OCI-LY1 (cell line): ENCODE measurements around the gene IRF2.
A peak's percentile ranks its signal among the peaks of the same experiment; 100 is the strongest.

Experiments
- H2AFZ ChIP-seq: fragments of 200-600 bp; sonication (generic), shearing (Covaris generic); 2 replicates; pipeline ENCODE4 v1.6.0; 2014; ENCODE audit warnings: antibody characterized with exemption, mild to moderate bottlenecking, low read length
- H3F3A ChIP-seq: fragments of 200-600 bp; sonication (generic), shearing (Covaris generic); 2 replicates; pipeline ENCODE4 v1.6.0; 2014; ENCODE audit warnings: mild to moderate bottlenecking, antibody characterized with exemption, low read length, moderate library complexity; ENCODE audit not compliant: insufficient read depth
- H3K27ac ChIP-seq: fragments of 200-600 bp; sonication (generic); 2 replicates; pipeline ENCODE4 v1.5.1; 2014; ENCODE audit warnings: low read length, mixed run types, mild to moderate bottlenecking, low read depth; ENCODE audit not compliant: poor library complexity, severe bottlenecking
- H3K27me3 ChIP-seq: fragments of 200-600 bp; sonication (generic); 2 replicates; pipeline ENCODE4 v1.6.0; 2014; ENCODE audit warnings: antibody characterized with exemption, mild to moderate bottlenecking, low read length, moderate library complexity; ENCODE audit not compliant: insufficient read depth
- H3K36me3 ChIP-seq: fragments of 200-600 bp; sonication (generic); 2 replicates; pipeline ENCODE4 v1.6.1; 2014; ENCODE audit warnings: mild to moderate bottlenecking, antibody characterized with exemption, low read length, moderate library complexity, mixed read lengths; ENCODE audit not compliant: insufficient read depth
- H3K4me1 ChIP-seq: fragments of 200-600 bp; sonication (generic); 2 replicates; pipeline ENCODE4 v1.5.1; 2014; ENCODE audit warnings: mild to moderate bottlenecking, low read length, moderate library complexity; ENCODE audit not compliant: insufficient read depth, severe bottlenecking
- H3K4me2 ChIP-seq: fragments of 200-600 bp; sonication (generic), shearing (Covaris generic); 2 replicates; pipeline ENCODE4 v1.6.1; 2014; ENCODE audit warnings: low read length
- H3K4me3 ChIP-seq: fragments of 200-600 bp; sonication (generic); 2 replicates; pipeline ENCODE4 v1.5.1; 2014; ENCODE audit warnings: low read length, low read depth, mild to moderate bottlenecking, mixed read lengths; ENCODE audit not compliant: poor library complexity, severe bottlenecking
- H3K79me2 ChIP-seq: fragments of 200-600 bp; shearing (Covaris generic); 2 replicates; pipeline ENCODE4 v1.6.1; 2016; ENCODE audit warnings: mixed run types, low read length, mixed read lengths; ENCODE audit not compliant: insufficient read depth
- H3K9ac ChIP-seq: fragments of 200-600 bp; sonication (generic), shearing (Covaris generic); 2 replicates; pipeline ENCODE4 v1.6.1; 2014; ENCODE audit warnings: mild to moderate bottlenecking, low read length, mixed read lengths
- H3K9me2 ChIP-seq: fragments of 200-600 bp; sonication (generic), shearing (Covaris generic); 2 replicates; pipeline ENCODE4 v1.6.1; 2014; ENCODE audit warnings: low read depth, mild to moderate bottlenecking, low read length, mixed read lengths
- H3K9me3 ChIP-seq: fragments of 200-600 bp; shearing (Covaris generic); 2 replicates; pipeline ENCODE4 v1.6.1; 2014; ENCODE audit warnings: low read length, mixed read lengths
- H4K20me1 ChIP-seq: fragments of 200-600 bp; sonication (generic), shearing (Covaris generic); 2 replicates; pipeline ENCODE4 v1.6.0; 2016; ENCODE audit warnings: mild to moderate bottlenecking, low read length; ENCODE audit not compliant: insufficient read depth
- EZH2 ChIP-seq: fragments of 200-600 bp; sonication (generic), shearing (Covaris generic); IDR thresholded peaks from 2 replicates; pipeline ENCODE4 v1.8.0; 2017; ENCODE audit warnings: borderline replicate concordance, mixed run types, mild to moderate bottlenecking, antibody characterized with exemption, low read length, moderate library complexity, mixed read lengths
- TF ChIP-seq, protein P1 (sequence below): fragments of 200-600 bp; sonication (generic), shearing (Covaris generic); IDR thresholded peaks from 2 replicates; pipeline ENCODE4 v1.5.1; 2017; ENCODE audit warnings: mild to moderate bottlenecking, antibody characterized with exemption, low read length, moderate library complexity, mixed read lengths

The IRF2 gene

DNA sequence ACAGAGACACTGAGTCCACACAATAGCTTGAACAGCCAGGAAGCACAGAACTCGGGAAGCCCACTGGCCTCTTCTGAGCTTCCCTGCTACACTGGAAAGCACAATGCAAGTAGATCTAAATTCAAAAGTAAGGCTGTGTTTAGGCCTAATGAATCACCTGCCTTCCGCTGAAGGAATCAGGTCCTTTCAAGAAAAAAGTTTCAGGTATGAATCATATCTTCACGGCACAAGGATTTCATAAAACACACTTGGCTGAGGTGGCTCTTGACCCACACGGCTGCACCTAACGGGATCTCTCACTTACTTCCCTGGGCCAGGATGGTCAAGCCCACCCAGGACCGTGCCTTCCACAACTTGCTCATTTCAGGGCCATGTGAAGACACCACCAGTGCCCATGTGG lies 59.3 kb downstream of the IRF2 start:
- H3K79me2 ChIP-seq = no peaks in the 10 kb centered on the region
- no peak overlapping the region for H3K9ac ChIP-seq
- H3K36me3 ChIP-seq = peaks cover 46% of the 10 kb centered on the region; the same call in 1 of the 2 replicates
- peaks cover 44% of the 10 kb centered on the region for H3K4me1 ChIP-seq
- H3K27ac ChIP-seq = no peak overlapping the region
- H4K20me1 ChIP-seq = no peaks in the 10 kb centered on the region
- H2AFZ ChIP-seq = no peak overlapping the region
- TF ChIP-seq, protein P1, sequence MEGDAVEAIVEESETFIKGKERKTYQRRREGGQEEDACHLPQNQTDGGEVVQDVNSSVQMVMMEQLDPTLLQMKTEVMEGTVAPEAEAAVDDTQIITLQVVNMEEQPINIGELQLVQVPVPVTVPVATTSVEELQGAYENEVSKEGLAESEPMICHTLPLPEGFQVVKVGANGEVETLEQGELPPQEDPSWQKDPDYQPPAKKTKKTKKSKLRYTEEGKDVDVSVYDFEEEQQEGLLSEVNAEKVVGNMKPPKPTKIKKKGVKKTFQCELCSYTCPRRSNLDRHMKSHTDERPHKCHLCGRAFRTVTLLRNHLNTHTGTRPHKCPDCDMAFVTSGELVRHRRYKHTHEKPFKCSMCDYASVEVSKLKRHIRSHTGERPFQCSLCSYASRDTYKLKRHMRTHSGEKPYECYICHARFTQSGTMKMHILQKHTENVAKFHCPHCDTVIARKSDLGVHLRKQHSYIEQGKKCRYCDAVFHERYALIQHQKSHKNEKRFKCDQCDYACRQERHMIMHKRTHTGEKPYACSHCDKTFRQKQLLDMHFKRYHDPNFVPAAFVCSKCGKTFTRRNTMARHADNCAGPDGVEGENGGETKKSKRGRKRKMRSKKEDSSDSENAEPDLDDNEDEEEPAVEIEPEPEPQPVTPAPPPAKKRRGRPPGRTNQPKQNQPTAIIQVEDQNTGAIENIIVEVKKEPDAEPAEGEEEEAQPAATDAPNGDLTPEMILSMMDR = no peak
- TF ChIP-seq EZH2 = no peak
- H3F3A ChIP-seq = peaks cover 7% of the 10 kb centered on the region; the same call in 1 of the 2 replicates
- no peak overlapping the region for H3K4me3 ChIP-seq
- H3K9me3 ChIP-seq = no peaks in the 10 kb centered on the region
- no peaks in the 10 kb centered on the region for H3K27me3 ChIP-seq
- H3K4me2 ChIP-seq = no peak overlapping the region
- no peaks in the 10 kb centered on the region for H3K9me2 ChIP-seq

GRCh38 chr4:184413261-184414046 lies 60.9 kb downstream of the IRF2 start:
- H3K36me3 ChIP-seq = peaks cover 43% of the 10 kb centered on the region; the same call in 1 of the 2 replicates
- no peaks in the 10 kb centered on the region for H4K20me1 ChIP-seq
- no peak overlapping the region for H3K9ac ChIP-seq
- peaks cover 58% of the 10 kb centered on the region for H3K4me1 ChIP-seq
- TF ChIP-seq, protein P1 = no peak
- TF ChIP-seq EZH2 = no peak
- no peaks in the 10 kb centered on the region for H3K9me2 ChIP-seq
- 0 out of 2 replicates have a peak overlapping the region, but pooled peaks have one; percentile 4 for H3K4me2 ChIP-seq
- no peak overlapping the region for H3K4me3 ChIP-seq
- H3K27ac ChIP-seq = peak overlapping the region; percentile 39
- H2AFZ ChIP-seq = no peak overlapping the region
- no peaks in the 10 kb centered on the region for H3K9me3 ChIP-seq
- no peaks in the 10 kb centered on the region for H3K79me2 ChIP-seq
- peaks cover 5% of the 10 kb centered on the region; the same call in 1 of the 2 replicates for H3F3A ChIP-seq
- no peaks in the 10 kb centered on the region for H3K27me3 ChIP-seq

- Histone ChIP-seq H3K9me3 (no peaks in the 10 kb centered on the region), H3K27ac (peak overlapping the region; percentile 88), H3K4me1 (peaks cover 57% of the 10 kb centered on the region), H4K20me1 (no peaks in the 10 kb centered on the region), H3K9ac (no peak overlapping the region), H3K79me2 (no peaks in the 10 kb centered on the region), H3K36me3 (peaks cover 36% of the 10 kb centered on the region; the same call in 1 of the 2 replicates), H3K4me2 (no peak overlapping the region), H3K9me2 (no peaks in the 10 kb centered on the region), H2AFZ (no peak overlapping the region), H3K27me3 (no peaks in the 10 kb centered on the region), H3K4me3 (no peak overlapping the region), H3F3A (no peaks in the 10 kb centered on the region)
- TF ChIP-seq, protein P1 = no peak
- TF ChIP-seq EZH2 = no peak
Observed at GRCh38 chr4:184410748-184411147, 63.6 kb downstream of the IRF2 start.
